Measurements from ENCODE around the gene UBE2D3.

The UBE2D3 gene

DNA sequence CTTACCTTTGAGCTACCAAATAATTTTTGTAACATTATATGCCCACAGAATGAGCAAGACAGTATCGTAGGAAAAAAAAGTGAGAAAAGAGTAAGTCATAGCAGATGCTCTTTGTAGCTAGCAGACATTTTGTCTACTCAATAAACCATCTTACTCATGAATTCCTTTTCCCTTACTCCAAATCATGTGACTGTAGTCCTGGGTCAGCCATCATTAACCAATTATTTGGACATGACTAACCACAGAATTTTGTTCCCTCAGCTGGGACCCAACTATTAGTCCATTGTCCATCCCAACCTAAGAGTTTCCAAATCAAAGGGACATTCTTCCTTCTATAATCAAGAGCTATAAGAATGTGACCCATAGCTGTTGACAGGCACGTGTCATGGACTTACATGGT, 11.4 kb downstream of the UBE2D3 start:
- peak; percentile 52 to 95 for DNase-seq (ENCODE audit: low read depth in 2 of 2)
- no peak overlapping the region for H3K4me3 ChIP-seq (replicated peaks in 1 of 2; ENCODE audit: low read depth in 2 of 2, low read length in 2 of 2)
- TF ChIP-seq, protein P1, sequence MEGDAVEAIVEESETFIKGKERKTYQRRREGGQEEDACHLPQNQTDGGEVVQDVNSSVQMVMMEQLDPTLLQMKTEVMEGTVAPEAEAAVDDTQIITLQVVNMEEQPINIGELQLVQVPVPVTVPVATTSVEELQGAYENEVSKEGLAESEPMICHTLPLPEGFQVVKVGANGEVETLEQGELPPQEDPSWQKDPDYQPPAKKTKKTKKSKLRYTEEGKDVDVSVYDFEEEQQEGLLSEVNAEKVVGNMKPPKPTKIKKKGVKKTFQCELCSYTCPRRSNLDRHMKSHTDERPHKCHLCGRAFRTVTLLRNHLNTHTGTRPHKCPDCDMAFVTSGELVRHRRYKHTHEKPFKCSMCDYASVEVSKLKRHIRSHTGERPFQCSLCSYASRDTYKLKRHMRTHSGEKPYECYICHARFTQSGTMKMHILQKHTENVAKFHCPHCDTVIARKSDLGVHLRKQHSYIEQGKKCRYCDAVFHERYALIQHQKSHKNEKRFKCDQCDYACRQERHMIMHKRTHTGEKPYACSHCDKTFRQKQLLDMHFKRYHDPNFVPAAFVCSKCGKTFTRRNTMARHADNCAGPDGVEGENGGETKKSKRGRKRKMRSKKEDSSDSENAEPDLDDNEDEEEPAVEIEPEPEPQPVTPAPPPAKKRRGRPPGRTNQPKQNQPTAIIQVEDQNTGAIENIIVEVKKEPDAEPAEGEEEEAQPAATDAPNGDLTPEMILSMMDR (IDR thresholded peaks at IDR 0.05; ENCODE audit: low read depth, low read length) = no peak

DNA sequence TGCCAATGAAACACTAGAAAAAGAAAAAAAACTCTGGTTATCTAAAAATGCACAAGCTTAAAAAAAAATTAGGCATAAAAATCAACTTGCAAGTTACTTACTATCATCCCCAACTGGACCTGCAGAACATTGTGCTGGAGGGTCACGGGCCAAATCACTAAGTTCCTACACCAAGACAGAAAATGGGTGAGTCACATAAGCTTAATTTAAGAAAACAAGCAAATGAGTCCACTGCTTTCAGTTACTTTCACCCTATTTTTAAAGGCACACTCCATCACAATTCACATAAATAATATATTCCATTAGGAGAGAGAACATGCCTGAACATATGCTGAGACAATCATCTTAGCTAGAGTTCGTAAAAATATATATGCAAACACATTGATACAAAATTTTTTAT, 17.7 kb downstream of the UBE2D3 start:
- TF ChIP-seq, protein P1 (IDR thresholded peaks at IDR 0.05; ENCODE audit: low read depth, low read length) = no peak
- no peak for DNase-seq (ENCODE audit: low read depth in 2 of 2)
- no peak overlapping the region for H3K4me3 ChIP-seq (replicated peaks in 1 of 2; ENCODE audit: low read depth in 2 of 2, low read length in 2 of 2)

GRCh38 chr4:102809190-102809589, 18.2 kb downstream of the UBE2D3 start:
- TF ChIP-seq, protein P1 (IDR thresholded peaks at IDR 0.05; ENCODE audit: low read depth, low read length) = no peak
- peak in 1 of 2 donors; percentile 46 for DNase-seq (ENCODE audit: low read depth in 2 of 2)
- H3K4me3 ChIP-seq (replicated peaks in 1 of 2; ENCODE audit: low read depth in 2 of 2, low read length in 2 of 2) = no peak overlapping the region

DNA sequence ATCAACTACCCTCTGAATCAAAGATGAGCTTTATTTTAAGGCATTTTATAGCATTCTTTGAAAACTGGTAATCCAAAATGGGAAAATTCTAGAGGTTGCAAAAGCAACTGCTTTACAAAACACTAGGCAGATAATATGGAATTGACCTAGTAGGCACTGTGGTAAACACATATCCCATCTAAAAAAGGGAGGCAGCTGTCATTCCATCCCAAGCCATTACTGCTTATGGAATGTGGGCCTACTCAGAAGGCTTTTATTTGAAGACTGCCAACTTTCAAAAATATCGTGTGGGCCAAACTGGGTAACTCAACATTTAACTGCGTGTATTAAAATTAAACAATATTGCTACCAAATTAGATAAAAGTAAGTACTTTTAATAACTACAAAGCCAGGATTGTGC, 19.3 kb downstream of the UBE2D3 start:
- no peak for DNase-seq (ENCODE audit: low read depth in 2 of 2)
- no peak overlapping the region for H3K4me3 ChIP-seq (replicated peaks in 1 of 2; ENCODE audit: low read depth in 2 of 2, low read length in 2 of 2)
- TF ChIP-seq, protein P1 (IDR thresholded peaks at IDR 0.05; ENCODE audit: low read depth, low read length) = no peak

DNA sequence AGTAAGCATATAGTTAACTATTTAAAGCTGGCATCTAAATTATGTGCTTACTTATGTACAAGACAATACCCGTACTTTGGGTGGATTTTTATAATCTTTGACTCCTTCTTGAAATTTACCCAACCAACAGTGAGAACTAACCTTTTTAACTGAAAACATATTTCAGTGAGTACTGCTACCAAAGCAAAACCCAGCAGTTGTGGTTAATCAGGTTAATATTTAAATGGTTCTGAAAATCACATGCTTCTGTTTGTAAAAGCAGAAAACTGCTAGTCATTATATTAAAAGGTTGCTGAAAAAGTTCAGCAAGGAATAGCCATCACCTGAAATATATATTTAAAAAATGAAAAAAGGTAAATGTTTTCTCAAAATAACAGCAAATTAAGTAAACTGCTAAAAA, 20.0 kb downstream of the UBE2D3 start:
- TF ChIP-seq, protein P1 (IDR thresholded peaks at IDR 0.05; ENCODE audit: low read depth, low read length) = no peak
- DNase-seq (ENCODE audit: low read depth in 2 of 2) = no peak
- H3K4me3 ChIP-seq (replicated peaks in 1 of 2; ENCODE audit: low read depth in 2 of 2, low read length in 2 of 2) = no peak overlapping the region

DNA sequence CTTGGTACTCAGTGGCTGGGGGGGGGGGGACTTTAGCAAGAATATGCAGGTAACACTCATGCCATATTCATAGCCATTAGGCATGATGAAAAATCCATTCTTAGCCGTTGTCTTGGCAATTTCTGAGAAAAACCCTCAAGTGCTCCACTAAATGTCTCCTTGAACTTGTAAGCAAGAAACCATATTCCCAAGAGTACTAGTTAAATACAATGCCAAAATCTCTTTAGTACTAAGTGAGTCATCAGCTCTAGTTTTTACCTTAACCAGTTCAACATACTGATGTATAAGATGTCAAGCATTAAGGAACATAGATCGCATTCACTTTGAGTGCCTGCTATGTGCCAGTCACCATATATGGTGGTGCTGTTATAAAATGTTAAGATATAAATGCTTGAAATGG, 27.5 kb downstream of the UBE2D3 start:
- TF ChIP-seq, protein P1 (IDR thresholded peaks at IDR 0.05; ENCODE audit: low read depth, low read length) = no peak
- peak; percentile 31 to 84 for DNase-seq (ENCODE audit: low read depth in 2 of 2)
- H3K4me3 ChIP-seq (replicated peaks in 1 of 2; ENCODE audit: low read depth in 2 of 2, low read length in 2 of 2) = no peak overlapping the region

GRCh38 chr4:102794999-102795398, 32.4 kb downstream of the UBE2D3 start:
- DNase-seq (ENCODE audit: low read depth in 2 of 2) = no peak
- TF ChIP-seq, protein P1 (IDR thresholded peaks at IDR 0.05; ENCODE audit: low read depth, low read length) = no peak
- H3K4me3 ChIP-seq (replicated peaks in 1 of 2; ENCODE audit: low read depth in 2 of 2, low read length in 2 of 2) = no peak overlapping the region

Data from cardiac fibroblast (primary cell).